Dedifferentiated amniotic fluid mesenchymal stem cell (primary cell): ENCODE results near the gene ZNF566.
A peak's percentile ranks its signal among the peaks of the same experiment; 100 is the strongest.

Source experiments
- DNase-seq: peaks from one replicate; pipeline ENCODE4 v3.0.0-alpha.2; 2016; ENCODE audit errors: extremely low spot score

The ZNF566 gene

GRCh38 chr19:36449059-36449670 lies 40.2 kb downstream of the ZNF566 start:
- no peak for DNase-seq

- no peak for DNase-seq
Observed at GRCh38 chr19:36441339-36441738, 48.0 kb downstream of the ZNF566 start.

GRCh38 chr19:36436531-36436930 lies 52.8 kb downstream of the ZNF566 start:
- no peak for DNase-seq

DNA sequence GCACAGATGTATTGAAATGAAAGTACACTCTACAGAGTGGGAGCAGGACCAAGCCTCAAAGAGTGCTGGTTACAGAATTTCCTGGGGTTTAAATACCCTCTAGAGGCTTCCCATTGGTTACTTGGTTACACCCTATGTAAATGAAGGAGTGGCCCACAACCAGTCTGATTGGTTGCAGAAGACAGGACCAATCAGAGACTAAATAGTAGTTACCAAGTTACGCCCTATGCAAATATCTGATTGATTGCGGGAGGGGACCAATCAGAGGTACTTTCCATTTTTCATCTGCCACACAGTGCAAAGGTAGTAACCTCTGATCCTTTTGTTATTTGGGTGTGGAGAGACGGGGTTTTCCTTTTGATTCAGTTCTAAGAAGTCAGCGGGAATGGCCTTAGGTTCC lies 65.4 kb downstream of the ZNF566 start:
- DNase-seq, result no peak

GRCh38 chr19:36421749-36422481 lies 67.4 kb downstream of the ZNF566 start:
- no peak for DNase-seq

DNA sequence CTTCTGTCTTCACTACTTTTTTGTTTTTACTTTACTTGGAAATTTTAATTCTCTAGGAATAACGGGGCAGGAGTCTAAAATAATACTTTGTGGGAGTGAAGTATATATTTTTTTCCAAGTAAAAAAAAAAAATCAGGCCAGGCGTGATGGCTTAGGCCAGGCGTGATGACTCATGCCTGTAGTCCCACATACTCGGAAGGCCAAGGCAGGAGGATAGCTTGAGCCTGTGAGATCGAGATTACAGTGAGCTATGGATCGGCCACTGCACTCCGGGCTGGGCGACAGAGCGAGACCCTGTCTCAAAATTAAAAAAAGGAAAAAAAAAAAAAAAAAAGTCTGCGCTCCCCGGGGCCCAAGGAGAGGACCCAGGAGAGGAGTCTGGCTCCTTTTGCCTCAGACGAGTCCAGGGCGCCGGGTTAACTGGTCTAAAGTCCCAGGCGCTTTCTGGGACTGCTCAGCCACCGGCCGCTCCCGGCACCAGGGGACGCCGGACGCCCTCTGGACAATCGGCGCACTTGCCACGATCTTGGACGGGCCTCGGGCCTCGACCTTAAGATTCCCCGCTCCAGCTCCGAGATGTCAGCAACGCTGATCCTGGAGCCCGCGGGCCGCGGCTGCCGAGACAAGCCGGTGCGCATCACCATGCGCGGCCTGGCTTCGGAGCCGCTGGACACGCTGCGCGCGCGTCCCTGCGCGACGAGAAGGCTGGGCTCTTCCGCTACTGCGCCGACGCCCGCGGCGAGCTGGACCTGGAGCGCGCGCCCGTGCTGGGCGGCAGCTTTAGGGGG lies 68.2 kb downstream of the ZNF566 start:
- no peak for DNase-seq

GRCh38 chr19:36418287-36419001 lies 70.9 kb downstream of the ZNF566 start, which contains the start of gene ZFP82:
TSS of gene ZFP82 (minus strand) at chr19:36418644. CDS start at chr19:36409789, 8,855 bp downstream.
- DNase-seq, result peak; percentile 39

DNA sequence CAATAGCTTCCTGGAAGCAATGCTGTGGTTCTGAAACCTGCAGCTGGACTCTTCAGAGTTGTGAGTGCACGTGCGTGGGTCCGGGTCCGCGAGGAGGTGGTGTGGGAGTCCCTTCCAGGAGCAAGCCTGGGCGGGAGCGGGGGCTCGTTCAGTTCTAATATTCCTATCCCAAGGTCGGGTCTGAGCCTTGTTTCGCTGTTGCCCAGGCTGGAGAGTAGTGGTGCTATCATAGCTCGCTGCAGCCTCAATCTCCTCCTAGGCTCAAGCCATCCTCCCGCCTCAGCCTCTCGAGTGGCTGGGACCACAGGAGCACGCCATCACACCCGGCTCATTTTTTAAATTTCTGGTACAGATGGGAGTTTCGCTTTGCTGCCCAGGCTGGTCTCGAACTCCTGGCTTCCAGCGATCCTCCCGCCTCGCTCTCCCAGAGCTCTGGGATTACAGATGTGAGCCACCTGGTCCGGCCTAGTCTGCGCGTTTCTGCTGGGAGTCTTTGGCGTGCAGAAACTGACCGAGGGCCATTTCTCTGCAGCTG lies 71.5 kb downstream of the ZNF566 start:
- no peak for DNase-seq

DNA sequence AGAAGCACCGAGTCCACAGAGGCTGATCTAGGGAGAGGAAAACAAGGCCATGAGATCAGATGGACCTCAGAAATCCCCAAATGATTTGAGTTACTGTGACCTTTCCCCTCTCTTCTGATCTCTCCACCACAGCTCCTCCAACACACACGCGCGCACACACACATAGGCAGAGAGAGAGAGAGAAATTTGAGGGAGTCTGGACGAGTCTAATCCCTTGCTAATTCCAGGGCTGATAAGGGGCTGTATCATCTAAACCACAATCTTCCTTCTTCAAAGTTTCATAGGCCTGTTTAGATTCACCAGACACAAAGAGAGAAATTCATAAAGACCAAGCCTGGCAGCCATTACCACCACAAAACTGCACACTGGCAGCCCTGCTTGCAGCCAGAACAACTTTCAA lies 79.5 kb downstream of the ZNF566 start:
- no peak for DNase-seq

- DNase-seq, result no peak
Observed at GRCh38 chr19:36408101-36408500, 81.3 kb downstream of the ZNF566 start.

GRCh38 chr19:36404498-36404897 lies 84.9 kb downstream of the ZNF566 start:
- no peak for DNase-seq

- no peak for DNase-seq
Observed at GRCh38 chr19:36401475-36401874, 87.9 kb downstream of the ZNF566 start.

- no peak for DNase-seq
Observed at GRCh38 chr19:36398571-36398970, 90.8 kb downstream of the ZNF566 start.
